HEK293 (cell line): ENCODE results near the gene PTPRN2.

Experiments
- CTCF ChIA-PET: fragments of 350-600 bp; formaldehyde crosslinking; extraction: SDS; loops from one replicate; lab custom pipeline; 2021; ENCODE audit warnings: antibody characterized with exemption; lab: Yijun Ruan, JAX
- POLR2A ChIA-PET: fragments of 300-600 bp; formaldehyde crosslinking; extraction: SDS; loops from one replicate; lab custom pipeline; 2020; ENCODE audit warnings: antibody characterized with exemption, inconsistent platforms; lab: Yijun Ruan, JAX
- H3K27ac ChIP-seq: fragments of 200-500 bp; sonication (Bioruptor generic); 2 replicates; pipeline ENCODE4 v1.5.1; 2014; ENCODE audit warnings: low read depth, low read length, control low read depth, inconsistent platforms; ENCODE audit errors: extremely low read depth
- H3K36me3 ChIP-seq, 2 experiments: fragments of 200-500 bp in 1 of 2; sonication (Bioruptor generic) in 1 of 2; 1 replicate in 1 of 2; 2 replicates in 1 of 2; pipeline ENCODE4 v1.5.1; 2014 to 2017; ENCODE audit warnings: inconsistent platforms in 2 of 2, low read length in 2 of 2; ENCODE audit not compliant: control insufficient read depth in 2 of 2, insufficient read depth in 1 of 2
- H3K4me1 ChIP-seq: fragments of 200-500 bp; sonication (Bioruptor generic); 2 replicates; pipeline ENCODE4 v1.5.1; 2014; ENCODE audit warnings: mild to moderate bottlenecking, low read length, inconsistent platforms; ENCODE audit not compliant: control insufficient read depth, insufficient read depth
- H3K4me3 ChIP-seq: 2 replicates; pipeline ENCODE4 v1.5.1; 2011; ENCODE audit warnings: low read depth, mild to moderate bottlenecking, control low read depth, low read length, moderate library complexity
- H3K9me3 ChIP-seq: fragments of 200-500 bp; sonication (Bioruptor generic); 2 replicates; pipeline ENCODE4 v1.5.1; 2014; ENCODE audit warnings: low read depth, low read length, inconsistent platforms; ENCODE audit not compliant: control insufficient read depth, insufficient read depth
- IKZF3 ChIP-seq: fragments of 450-650 bp; IDR thresholded peaks from 2 replicates; pipeline ENCODE4 v1.5.0; 2018; ENCODE audit warnings: missing biosample characterization, mild to moderate bottlenecking, missing genetic modification characterization, moderate library complexity
- SP3 ChIP-seq: fragments of 450-650 bp; formaldehyde crosslinking; IDR thresholded peaks from 2 replicates; pipeline ENCODE4 v1.5.1; 2016; ENCODE audit warnings: missing biosample characterization, missing genetic modification characterization
- ZNF202 ChIP-seq: fragments of 450-650 bp; formaldehyde crosslinking; IDR thresholded peaks from 2 replicates; pipeline ENCODE4 v1.5.1; 2016; ENCODE audit warnings: missing biosample characterization, missing genetic modification characterization, borderline replicate concordance
- ZNF404 ChIP-seq: fragments of 450-650 bp; formaldehyde crosslinking; IDR thresholded peaks from 2 replicates; pipeline ENCODE4 v1.5.1; 2017; ENCODE audit warnings: missing biosample characterization, missing genetic modification characterization
- ZNF585B ChIP-seq: fragments of 450-650 bp; formaldehyde crosslinking; IDR thresholded peaks from 2 replicates; pipeline ENCODE4 v1.5.1; 2016; ENCODE audit warnings: missing biosample characterization, missing genetic modification characterization
- ZNF629 ChIP-seq: fragments of 450-650 bp; formaldehyde crosslinking; IDR thresholded peaks from 2 replicates; pipeline ENCODE4 v1.5.1; 2017; ENCODE audit warnings: missing biosample characterization, missing genetic modification characterization
- ZNF654 ChIP-seq: fragments of 450-650 bp; formaldehyde crosslinking; IDR thresholded peaks from 2 replicates; pipeline ENCODE4 v1.5.1; 2016; ENCODE audit warnings: low read depth, missing biosample characterization, missing genetic modification characterization
- TF ChIP-seq, protein P1 (sequence below): fragments of 450-650 bp; formaldehyde crosslinking; IDR thresholded peaks from 2 replicates; pipeline ENCODE4 v1.5.1; 2017; ENCODE audit warnings: missing biosample characterization, mild to moderate bottlenecking, missing genetic modification characterization, moderate library complexity
- TF ChIP-seq, protein P2 (sequence below): fragments of 450-650 bp; formaldehyde crosslinking; IDR thresholded peaks from 2 replicates; pipeline ENCODE4 v1.5.1; 2017; ENCODE audit warnings: missing biosample characterization, missing genetic modification characterization
- TF ChIP-seq, protein P3 (sequence below): fragments of 450-650 bp; formaldehyde crosslinking; IDR thresholded peaks from 2 replicates; pipeline ENCODE4 v1.5.1; 2016; ENCODE audit warnings: missing biosample characterization, missing genetic modification characterization, borderline replicate concordance
- TF ChIP-seq, protein P4 (sequence below): fragments of 450-650 bp; IDR thresholded peaks from 2 replicates; pipeline ENCODE4 v1.5.1; 2018; ENCODE audit warnings: missing biosample characterization, missing genetic modification characterization
- TF ChIP-seq, protein P5 (sequence below): fragments of 450-650 bp; formaldehyde crosslinking; IDR thresholded peaks from 2 replicates; pipeline ENCODE4 v1.5.1; 2017; ENCODE audit warnings: missing biosample characterization, missing genetic modification characterization
- TF ChIP-seq, protein P6 (sequence below): fragments of 450-650 bp; formaldehyde crosslinking; IDR thresholded peaks from 2 replicates; pipeline ENCODE4 v1.5.1; 2017; ENCODE audit warnings: missing biosample characterization, missing genetic modification characterization
- TF ChIP-seq, protein P7 (sequence below): fragments of 450-650 bp; formaldehyde crosslinking; IDR thresholded peaks from 2 replicates; pipeline ENCODE4 v1.5.1; 2016; ENCODE audit warnings: missing biosample characterization, missing genetic modification characterization

Gene PTPRN2

DNA sequence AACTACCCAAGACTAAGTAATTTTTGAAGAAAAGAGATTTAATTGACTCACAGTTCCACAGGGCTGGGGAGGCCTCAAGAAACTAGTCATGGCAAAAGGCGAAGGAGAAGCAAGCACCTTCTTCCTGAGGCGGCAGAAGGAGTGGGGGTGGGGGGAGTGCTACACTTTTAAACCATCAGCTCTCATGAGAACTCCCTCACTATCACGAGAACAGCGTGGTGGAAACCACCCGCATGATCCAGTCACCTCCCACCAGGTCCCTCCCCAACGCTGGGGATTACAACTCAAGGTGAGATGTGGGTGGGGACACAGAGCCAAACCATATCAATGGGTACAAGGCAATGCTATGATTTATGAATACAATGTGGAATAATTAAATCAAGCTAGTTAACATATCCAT, 241.9 kb downstream of the PTPRN2 start:
- ChIA-PET CTCF (interaction anchor here (0.6 kb wide), 1 partner anchor 56 kb away, joined by 3 read pairs; no protein-coding TSS in a partner anchor), POLR2A (no interaction called here)
- TF ChIP-seq, protein P1, sequence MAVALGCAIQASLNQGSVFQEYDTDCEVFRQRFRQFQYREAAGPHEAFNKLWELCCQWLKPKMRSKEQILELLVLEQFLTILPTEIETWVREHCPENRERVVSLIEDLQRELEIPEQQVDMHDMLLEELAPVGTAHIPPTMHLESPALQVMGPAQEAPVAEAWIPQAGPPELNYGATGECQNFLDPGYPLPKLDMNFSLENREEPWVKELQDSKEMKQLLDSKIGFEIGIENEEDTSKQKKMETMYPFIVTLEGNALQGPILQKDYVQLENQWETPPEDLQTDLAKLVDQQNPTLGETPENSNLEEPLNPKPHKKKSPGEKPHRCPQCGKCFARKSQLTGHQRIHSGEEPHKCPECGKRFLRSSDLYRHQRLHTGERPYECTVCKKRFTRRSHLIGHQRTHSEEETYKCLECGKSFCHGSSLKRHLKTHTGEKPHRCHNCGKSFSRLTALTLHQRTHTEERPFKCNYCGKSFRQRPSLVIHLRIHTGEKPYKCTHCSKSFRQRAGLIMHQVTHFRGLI (tag by site-specific recombination) = no peak
- TF ChIP-seq, protein P2, sequence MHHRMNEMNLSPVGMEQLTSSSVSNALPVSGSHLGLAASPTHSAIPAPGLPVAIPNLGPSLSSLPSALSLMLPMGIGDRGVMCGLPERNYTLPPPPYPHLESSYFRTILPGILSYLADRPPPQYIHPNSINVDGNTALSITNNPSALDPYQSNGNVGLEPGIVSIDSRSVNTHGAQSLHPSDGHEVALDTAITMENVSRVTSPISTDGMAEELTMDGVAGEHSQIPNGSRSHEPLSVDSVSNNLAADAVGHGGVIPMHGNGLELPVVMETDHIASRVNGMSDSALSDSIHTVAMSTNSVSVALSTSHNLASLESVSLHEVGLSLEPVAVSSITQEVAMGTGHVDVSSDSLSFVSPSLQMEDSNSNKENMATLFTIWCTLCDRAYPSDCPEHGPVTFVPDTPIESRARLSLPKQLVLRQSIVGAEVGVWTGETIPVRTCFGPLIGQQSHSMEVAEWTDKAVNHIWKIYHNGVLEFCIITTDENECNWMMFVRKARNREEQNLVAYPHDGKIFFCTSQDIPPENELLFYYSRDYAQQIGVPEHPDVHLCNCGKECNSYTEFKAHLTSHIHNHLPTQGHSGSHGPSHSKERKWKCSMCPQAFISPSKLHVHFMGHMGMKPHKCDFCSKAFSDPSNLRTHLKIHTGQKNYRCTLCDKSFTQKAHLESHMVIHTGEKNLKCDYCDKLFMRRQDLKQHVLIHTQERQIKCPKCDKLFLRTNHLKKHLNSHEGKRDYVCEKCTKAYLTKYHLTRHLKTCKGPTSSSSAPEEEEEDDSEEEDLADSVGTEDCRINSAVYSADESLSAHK (tag by site-specific recombination) = no peak
- no peak for TF ChIP-seq IKZF3 (tag by site-specific recombination)
- TF ChIP-seq ZNF202 (tag by site-specific recombination) = no peak
- TF ChIP-seq SP3 = no peak
- TF ChIP-seq, protein P3, sequence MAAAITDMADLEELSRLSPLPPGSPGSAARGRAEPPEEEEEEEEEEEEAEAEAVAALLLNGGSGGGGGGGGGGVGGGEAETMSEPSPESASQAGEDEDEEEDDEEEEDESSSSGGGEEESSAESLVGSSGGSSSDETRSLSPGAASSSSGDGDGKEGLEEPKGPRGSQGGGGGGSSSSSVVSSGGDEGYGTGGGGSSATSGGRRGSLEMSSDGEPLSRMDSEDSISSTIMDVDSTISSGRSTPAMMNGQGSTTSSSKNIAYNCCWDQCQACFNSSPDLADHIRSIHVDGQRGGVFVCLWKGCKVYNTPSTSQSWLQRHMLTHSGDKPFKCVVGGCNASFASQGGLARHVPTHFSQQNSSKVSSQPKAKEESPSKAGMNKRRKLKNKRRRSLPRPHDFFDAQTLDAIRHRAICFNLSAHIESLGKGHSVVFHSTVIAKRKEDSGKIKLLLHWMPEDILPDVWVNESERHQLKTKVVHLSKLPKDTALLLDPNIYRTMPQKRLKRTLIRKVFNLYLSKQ (tag by site-specific recombination) = no peak
- TF ChIP-seq, protein P4, sequence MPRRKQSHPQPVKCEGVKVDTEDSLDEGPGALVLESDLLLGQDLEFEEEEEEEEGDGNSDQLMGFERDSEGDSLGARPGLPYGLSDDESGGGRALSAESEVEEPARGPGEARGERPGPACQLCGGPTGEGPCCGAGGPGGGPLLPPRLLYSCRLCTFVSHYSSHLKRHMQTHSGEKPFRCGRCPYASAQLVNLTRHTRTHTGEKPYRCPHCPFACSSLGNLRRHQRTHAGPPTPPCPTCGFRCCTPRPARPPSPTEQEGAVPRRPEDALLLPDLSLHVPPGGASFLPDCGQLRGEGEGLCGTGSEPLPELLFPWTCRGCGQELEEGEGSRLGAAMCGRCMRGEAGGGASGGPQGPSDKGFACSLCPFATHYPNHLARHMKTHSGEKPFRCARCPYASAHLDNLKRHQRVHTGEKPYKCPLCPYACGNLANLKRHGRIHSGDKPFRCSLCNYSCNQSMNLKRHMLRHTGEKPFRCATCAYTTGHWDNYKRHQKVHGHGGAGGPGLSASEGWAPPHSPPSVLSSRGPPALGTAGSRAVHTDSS (tag by site-specific recombination) = no peak
- no peak for TF ChIP-seq ZNF585B (tag by site-specific recombination)
- TF ChIP-seq, protein P5, sequence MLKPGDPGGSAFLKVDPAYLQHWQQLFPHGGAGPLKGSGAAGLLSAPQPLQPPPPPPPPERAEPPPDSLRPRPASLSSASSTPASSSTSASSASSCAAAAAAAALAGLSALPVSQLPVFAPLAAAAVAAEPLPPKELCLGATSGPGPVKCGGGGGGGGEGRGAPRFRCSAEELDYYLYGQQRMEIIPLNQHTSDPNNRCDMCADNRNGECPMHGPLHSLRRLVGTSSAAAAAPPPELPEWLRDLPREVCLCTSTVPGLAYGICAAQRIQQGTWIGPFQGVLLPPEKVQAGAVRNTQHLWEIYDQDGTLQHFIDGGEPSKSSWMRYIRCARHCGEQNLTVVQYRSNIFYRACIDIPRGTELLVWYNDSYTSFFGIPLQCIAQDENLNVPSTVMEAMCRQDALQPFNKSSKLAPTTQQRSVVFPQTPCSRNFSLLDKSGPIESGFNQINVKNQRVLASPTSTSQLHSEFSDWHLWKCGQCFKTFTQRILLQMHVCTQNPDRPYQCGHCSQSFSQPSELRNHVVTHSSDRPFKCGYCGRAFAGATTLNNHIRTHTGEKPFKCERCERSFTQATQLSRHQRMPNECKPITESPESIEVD (tag by site-specific recombination) = no peak
- TF ChIP-seq, protein P6, sequence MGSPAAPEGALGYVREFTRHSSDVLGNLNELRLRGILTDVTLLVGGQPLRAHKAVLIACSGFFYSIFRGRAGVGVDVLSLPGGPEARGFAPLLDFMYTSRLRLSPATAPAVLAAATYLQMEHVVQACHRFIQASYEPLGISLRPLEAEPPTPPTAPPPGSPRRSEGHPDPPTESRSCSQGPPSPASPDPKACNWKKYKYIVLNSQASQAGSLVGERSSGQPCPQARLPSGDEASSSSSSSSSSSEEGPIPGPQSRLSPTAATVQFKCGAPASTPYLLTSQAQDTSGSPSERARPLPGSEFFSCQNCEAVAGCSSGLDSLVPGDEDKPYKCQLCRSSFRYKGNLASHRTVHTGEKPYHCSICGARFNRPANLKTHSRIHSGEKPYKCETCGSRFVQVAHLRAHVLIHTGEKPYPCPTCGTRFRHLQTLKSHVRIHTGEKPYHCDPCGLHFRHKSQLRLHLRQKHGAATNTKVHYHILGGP (tag by site-specific recombination) = no peak
- no peak for TF ChIP-seq ZNF404
- TF ChIP-seq ZNF654 (tag by site-specific recombination) = no peak
- TF ChIP-seq, protein P7, sequence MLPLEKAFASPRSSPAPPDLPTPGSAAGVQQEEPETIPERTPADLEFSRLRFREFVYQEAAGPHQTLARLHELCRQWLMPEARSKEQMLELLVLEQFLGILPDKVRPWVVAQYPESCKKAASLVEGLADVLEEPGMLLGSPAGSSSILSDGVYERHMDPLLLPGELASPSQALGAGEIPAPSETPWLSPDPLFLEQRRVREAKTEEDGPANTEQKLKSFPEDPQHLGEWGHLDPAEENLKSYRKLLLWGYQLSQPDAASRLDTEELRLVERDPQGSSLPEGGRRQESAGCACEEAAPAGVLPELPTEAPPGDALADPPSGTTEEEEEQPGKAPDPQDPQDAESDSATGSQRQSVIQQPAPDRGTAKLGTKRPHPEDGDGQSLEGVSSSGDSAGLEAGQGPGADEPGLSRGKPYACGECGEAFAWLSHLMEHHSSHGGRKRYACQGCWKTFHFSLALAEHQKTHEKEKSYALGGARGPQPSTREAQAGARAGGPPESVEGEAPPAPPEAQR (tag by site-specific recombination) = no peak
- no peak for TF ChIP-seq ZNF629 (tag by site-specific recombination)
- H3K36me3 ChIP-seq = no peaks in the 10 kb centered on the region
- no peaks in the 10 kb centered on the region for H3K9me3 ChIP-seq
- H3K4me3 ChIP-seq = no peak overlapping the region
- no peaks in the 10 kb centered on the region for H3K4me1 ChIP-seq
- H3K27ac ChIP-seq = no peak overlapping the region
